Ishikawa (cell line): ENCODE results near the gene PDS5B.

Source experiments
- CEBPB ChIP-seq: IDR thresholded peaks from 2 replicates; pipeline ENCODE4 v1.6.1; 2012
- CREB1 ChIP-seq: IDR thresholded peaks from 2 replicates; pipeline ENCODE4 v1.6.1; 2012; ENCODE audit warnings: low read depth
- EGR1 ChIP-seq: IDR thresholded peaks from 2 replicates; pipeline ENCODE4 v1.6.1; 2012
- EP300 ChIP-seq: IDR thresholded peaks from 2 replicates; pipeline ENCODE4 v1.6.1; 2012; ENCODE audit warnings: borderline replicate concordance
- FOXM1 ChIP-seq: IDR thresholded peaks from 2 replicates; pipeline ENCODE4 v1.6.1; 2012; ENCODE audit warnings: low read depth, borderline replicate concordance
- MAX ChIP-seq: IDR thresholded peaks from 2 replicates; pipeline ENCODE4 v1.6.1; 2012
- NFIC ChIP-seq: IDR thresholded peaks from 2 replicates; pipeline ENCODE4 v1.6.1; 2012
- RAD21 ChIP-seq: IDR thresholded peaks from 2 replicates; pipeline ENCODE4 v1.6.1; 2012; ENCODE audit warnings: low read depth
- REST ChIP-seq: IDR thresholded peaks from 2 replicates; pipeline ENCODE4 v1.6.1; 2012; ENCODE audit warnings: low read depth, mild to moderate bottlenecking
- TAF1 ChIP-seq: IDR thresholded peaks from 2 replicates; pipeline ENCODE4 v1.6.1; 2012; ENCODE audit warnings: low read depth, mild to moderate bottlenecking
- TCF12 ChIP-seq: IDR thresholded peaks from 2 replicates; pipeline ENCODE4 v1.6.1; 2012; ENCODE audit warnings: low read depth
- TEAD4 ChIP-seq: IDR thresholded peaks from 2 replicates; pipeline ENCODE4 v1.6.1; 2012
- USF1 ChIP-seq: IDR thresholded peaks from 2 replicates; pipeline ENCODE4 v1.6.1; 2012
- YY1 ChIP-seq: IDR thresholded peaks from 2 replicates; pipeline ENCODE4 v1.6.1; 2012; ENCODE audit warnings: low read depth
- ZBTB7A ChIP-seq: IDR thresholded peaks from 2 replicates; pipeline ENCODE4 v1.6.1; 2012; ENCODE audit warnings: low read depth

PDS5B gene

GRCh38 chr13:32542221-32542620 lies 44.0 kb upstream of the PDS5B start:
- TF ChIP-seq TAF1 = no peak

GRCh38 chr13:32545083-32545482 lies 41.2 kb upstream of the PDS5B start:
- no peak for TF ChIP-seq TCF12
- TF ChIP-seq NFIC = no peak
- TF ChIP-seq CREB1 = no peak
- TF ChIP-seq EP300 = no peak
- no peak for TF ChIP-seq TEAD4

- no peak for TF ChIP-seq FOXM1
- TF ChIP-seq CREB1 = no peak
- no peak for TF ChIP-seq REST
- TF ChIP-seq RAD21 = no peak
- TF ChIP-seq EP300 = no peak
- TF ChIP-seq USF1 = no peak
- no peak for TF ChIP-seq TCF12
- TF ChIP-seq CEBPB = no peak
- no peak for TF ChIP-seq EGR1
- TF ChIP-seq NFIC = no peak
- no peak for TF ChIP-seq TEAD4
- no peak for TF ChIP-seq YY1
- no peak for TF ChIP-seq MAX
- TF ChIP-seq TAF1 = no peak
Observed at GRCh38 chr13:32548837-32549236, 37.4 kb upstream of the PDS5B start.

- TF ChIP-seq EGR1 (no peak), TAF1 (no peak), REST (no peak), YY1 (no peak), CREB1 (no peak), CEBPB (no peak), ZBTB7A (no peak), RAD21 (no peak), MAX (no peak), TCF12 (no peak), FOXM1 (no peak), TEAD4 (no peak), EP300 (no peak), USF1 (no peak), NFIC (no peak)
Observed at GRCh38 chr13:32549788-32550187, 36.5 kb upstream of the PDS5B start.

GRCh38 chr13:32553720-32554119 lies 32.5 kb upstream of the PDS5B start:
- no peak for TF ChIP-seq CEBPB
- TF ChIP-seq RAD21 = no peak
- TF ChIP-seq EP300 = no peak
- TF ChIP-seq NFIC = no peak
- TF ChIP-seq TCF12 = no peak
- no peak for TF ChIP-seq MAX
- no peak for TF ChIP-seq TAF1
- no peak for TF ChIP-seq YY1
- no peak for TF ChIP-seq REST
- TF ChIP-seq ZBTB7A = no peak
- no peak for TF ChIP-seq USF1
